ENCODE data around the gene TECPR2. TPM values are rescaled to one million over a fixed set of nuclear protein-coding genes. Genes with fewer than 3 reads are reported as not detected.

TECPR2 gene
- total RNA-seq, 1 donor from 2014 or later: 5.1 TPM

DNA sequence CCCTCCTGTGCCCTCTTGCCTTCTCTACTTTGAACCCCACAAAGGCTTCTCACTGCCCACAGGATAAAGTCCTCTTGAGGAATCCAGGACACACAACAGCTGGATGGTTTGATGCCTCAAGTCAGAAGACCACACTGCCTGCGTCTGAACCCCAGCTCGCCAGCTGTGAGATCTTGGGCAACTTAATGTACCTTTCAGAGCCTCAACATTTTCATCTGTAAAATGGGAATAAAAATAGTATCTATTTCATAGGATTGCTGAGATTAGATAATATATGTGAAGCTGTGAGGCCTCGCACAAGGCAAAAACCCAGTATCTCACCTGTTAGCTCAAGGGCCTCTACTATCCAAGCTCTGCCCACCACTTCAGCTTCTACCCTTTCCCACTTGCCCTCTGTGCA is 2.4 kb upstream of the TECPR2 start:
- no peak for TF ChIP-seq CTCF (conservative IDR thresholded peaks at IDR 0.05; ENCODE audit: low read depth, low read length)
- no peak overlapping the region for H3K4me3 ChIP-seq (ENCODE audit: low read depth, low read length)
- DNase-seq (ENCODE audit: low read depth): no peak

DNA sequence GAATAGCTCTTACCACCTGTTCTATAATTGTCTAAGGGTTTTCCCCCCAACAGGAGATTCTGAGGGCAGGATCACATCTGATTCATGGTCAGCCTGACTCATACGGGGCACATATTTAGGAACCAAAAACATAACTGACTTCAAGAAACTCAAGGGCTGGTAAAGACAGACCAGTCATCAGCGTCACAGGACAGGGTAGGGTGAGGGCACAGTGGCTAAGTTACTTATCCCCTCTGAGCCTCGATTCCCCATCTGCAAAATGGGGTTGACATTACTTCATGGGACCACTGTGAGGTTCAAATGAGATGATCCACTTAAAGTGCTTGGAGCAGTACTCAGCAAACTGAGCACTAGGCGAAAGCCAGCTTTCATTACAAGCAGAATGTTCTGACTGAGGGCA is 657 bp upstream of the TECPR2 start:
- peak overlapping the region; percentile 82 for H3K4me3 ChIP-seq (ENCODE audit: low read depth, low read length)
- no peak for TF ChIP-seq CTCF (conservative IDR thresholded peaks at IDR 0.05; ENCODE audit: low read depth, low read length)
- peak; percentile 2 for DNase-seq (ENCODE audit: low read depth)

GRCh38 chr14:102363182-102363943 is 622 bp downstream of the TECPR2 start:
- no peak for TF ChIP-seq CTCF (conservative IDR thresholded peaks at IDR 0.05; ENCODE audit: low read depth, low read length)
- no peak for DNase-seq (ENCODE audit: low read depth)
- H3K4me3 ChIP-seq (ENCODE audit: low read depth, low read length): peak overlapping the region; percentile 82

GRCh38 chr14:102370305-102370809 is 7.6 kb downstream of the TECPR2 start:
- DNase-seq (ENCODE audit: low read depth): no peak

GRCh38 chr14:102371361-102371760 is 8.6 kb downstream of the TECPR2 start:
- TF ChIP-seq CTCF (conservative IDR thresholded peaks at IDR 0.05; ENCODE audit: low read depth, low read length): no peak
- no peak for DNase-seq (ENCODE audit: low read depth)
- H3K4me3 ChIP-seq (ENCODE audit: low read depth, low read length): no peak overlapping the region

More at GRCh38 chr14:102370305-102370809, 7.6 kb downstream of the TECPR2 start:
- H3K4me3 ChIP-seq (ENCODE audit: low read depth, low read length): no peak overlapping the region
- TF ChIP-seq CTCF (conservative IDR thresholded peaks at IDR 0.05; ENCODE audit: low read depth, low read length): no peak

DNA sequence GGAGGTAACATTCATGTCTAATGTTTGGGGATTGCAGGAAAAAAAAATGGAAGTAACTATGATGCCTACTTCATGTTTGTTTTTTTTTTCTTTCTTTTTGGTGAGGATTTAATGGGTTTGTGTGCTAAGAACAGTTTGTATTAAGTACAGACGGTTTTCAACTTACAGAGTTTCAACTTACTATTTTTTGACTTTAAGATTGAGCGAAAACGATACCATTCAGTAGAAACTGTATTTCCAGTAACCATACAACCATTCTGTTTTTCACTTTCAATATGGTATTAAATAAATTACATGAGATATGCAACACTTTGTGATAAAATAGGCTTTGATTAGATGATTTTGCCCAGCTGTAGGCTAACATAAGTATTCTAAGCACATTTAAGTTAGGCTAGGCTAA is 10.4 kb downstream of the TECPR2 start:
- H3K4me3 ChIP-seq (ENCODE audit: low read depth, low read length): no peak overlapping the region
- DNase-seq (ENCODE audit: low read depth): no peak
- TF ChIP-seq CTCF (conservative IDR thresholded peaks at IDR 0.05; ENCODE audit: low read depth, low read length): no peak

- H3K4me3 ChIP-seq (ENCODE audit: low read depth, low read length): no peak overlapping the region
- DNase-seq (ENCODE audit: low read depth): no peak
- TF ChIP-seq CTCF (conservative IDR thresholded peaks at IDR 0.05; ENCODE audit: low read depth, low read length): no peak
These were observed 11.5 kb downstream of the TECPR2 start for GRCh38 chr14:102374264-102374663.

All from epithelial cell of proximal tubule (primary cell).